Transverse colon (tissue), 4 donors: ENCODE data around the gene CGREF1. TPM values are rescaled to one million over a fixed set of nuclear protein-coding genes. Genes with fewer than 3 reads are reported as not detected.
"Not testable (repeated sequence)": the region's sequence is repeated elsewhere in the genome, so short reads cannot be mapped to it uniquely, and the experiment has no call there.

Experiments used
- DNase-seq: peaks from one replicate; pipeline ENCODE4 v3.0.0-alpha.2; 2019
- H3K27ac ChIP-seq, 4 donors: fragments of 200-600 bp; sonication (generic); 2 replicates each; pipeline ENCODE4 v1.5.1; 2016 to 2018; ENCODE audit warnings: inconsistent platforms in 4 of 4
- H3K27me3 ChIP-seq: fragments of 200-600 bp; sonication (generic); 2 replicates; pipeline ENCODE4 v1.5.1; 2017; ENCODE audit warnings: inconsistent platforms
- H3K36me3 ChIP-seq, 4 donors: fragments of 200-600 bp; sonication (generic); 2 replicates each; pipeline ENCODE4 v1.5.1; 2017 to 2019; ENCODE audit warnings: inconsistent platforms in 4 of 4
- H3K4me1 ChIP-seq, 4 donors: fragments of 200-600 bp; sonication (generic); 2 replicates each; pipeline ENCODE4 v1.5.1; 2017 to 2020; ENCODE audit warnings: inconsistent platforms in 4 of 4
- H3K4me3 ChIP-seq, 4 donors: fragments of 200-600 bp; sonication (generic); 1 replicate in 1 of 4; 2 replicates in 3 of 4; pipeline versions ENCODE4 v1.5.1 to v1.6.1; 2017 to 2019; ENCODE audit warnings: inconsistent platforms in 4 of 4
- H3K9me3 ChIP-seq, 2 donors: fragments of 200-600 bp; sonication (generic); 2 replicates each; pipeline ENCODE4 v1.5.1; 2017 to 2019; ENCODE audit warnings: inconsistent platforms in 2 of 2
- CTCF ChIP-seq, 5 experiments: fragments of 200-600 bp in 3 of 5; fragments of 450-650 bp in 2 of 5; sonication (generic) in 3 of 5; IDR thresholded peaks; 1 replicate in 2 of 5; 2 replicates in 3 of 5; pipeline ENCODE4 v1.5.1; 2016 to 2017; ENCODE audit warnings: antibody characterized with exemption in 5 of 5, inconsistent platforms in 3 of 5, mild to moderate bottlenecking in 2 of 5, moderate library complexity in 1 of 5
- EP300 ChIP-seq: sonication (generic); formaldehyde crosslinking; IDR thresholded peaks from one replicate; pipeline ENCODE4 v1.6.1; 2017; ENCODE audit warnings: antibody characterized with exemption, low read depth
- POLR2A ChIP-seq: fragments of 450-650 bp; IDR thresholded peaks from one replicate; pipeline ENCODE4 v1.6.1; 2016; ENCODE audit warnings: antibody characterized with exemption, mild to moderate bottlenecking, moderate library complexity
- POLR2AphosphoS5 ChIP-seq, 3 donors: sonication (generic); formaldehyde crosslinking; IDR thresholded peaks; one replicate each; pipeline ENCODE4 v1.6.1; 2016; ENCODE audit warnings: antibody characterized with exemption in 3 of 3
- WGBS, 2 donors: methylation state at CpG; one replicate each; pipeline ENCODE4 v1.1.5; 2018; ENCODE audit warnings: low coverage in 1 of 2; 5-methylcytosine and 5-hydroxymethylcytosine counted together
- in situ Hi-C, 4 donors: fragments of 200-750 bp; cut with MboI; loops; one replicate each; pipeline versions ENCODE4 v1.15.0 to v1.15.1; 2017; ENCODE audit warnings: low sequenced_read_pairs in 3 of 4, low pct_ligation_motif_present in 1 of 4, low pct_unique_long_range_greater_than_20kb in 1 of 4
- intact Hi-C: fragments of 100-400 bp; cut with DNase I; formaldehyde crosslinking; loops from one replicate; pipeline ENCODE4 v1.15.1; 2023; ENCODE audit warnings: low total_unique reads
- total RNA-seq, 4 donors: library from RNA; depleted of rRNA; stranded (reverse); fragments of >200 nt; gene quantifications; one replicate each; pipeline ENCODE4 v1.1.0, GENCODE V29; 2016

CGREF1 gene
- total RNA-seq, 4 donors from 2014 or later: 0.27 to 4.9 (median 1.1) TPM; not detected in 1

- H3K36me3 ChIP-seq: no peaks in the 10 kb centered on the region
Measured at GRCh38 chr2:27115519-27115918, 3.4 kb downstream of the CGREF1 start.

GRCh38 chr2:27111392-27112078, 7.4 kb downstream of the CGREF1 start:
- 93% methylated on average over 38 of the region's 49 CpGs; no CpG with 5 or more reads in 1 of the 2 donors for WGBS, 2 donors
- intact Hi-C loops: not testable (repeated sequence)

More at GRCh38 chr2:27115519-27115918, 3.4 kb downstream of the CGREF1 start:
- WGBS, 2 donors: 50 to 62% methylated on average over 2 of the region's 2 CpGs
- peaks cover 42% of the 10 kb centered on the region for H3K27me3 ChIP-seq
- DNase-seq: no peak
- TF ChIP-seq CTCF (IDR thresholded peaks at IDR 0.05) (no peak), POLR2A (no peak), POLR2AphosphoS5 (IDR thresholded peaks at IDR 0.05) (no peak), EP300 (no peak)
- H3K27ac ChIP-seq: no peak overlapping the region
- no peaks in the 10 kb centered on the region for H3K9me3 ChIP-seq
- H3K4me1 ChIP-seq: peaks cover 4 to 6% (median 5%) of the 10 kb centered on the region in 4 donors
- intact Hi-C loops (no loop called here), in situ Hi-C loops (loop anchor here in 1 of 4 donors (25.0 kb wide), 1 partner anchor 97 kb away; the partner anchor contains the start of genes ATRAID, CAD and SLC5A6)
- no peak overlapping the region for H3K4me3 ChIP-seq

GRCh38 chr2:27110603-27111352, 8.2 kb downstream of the CGREF1 start:
- H3K9me3 ChIP-seq, intact Hi-C loops, H3K4me1 ChIP-seq, H3K36me3 ChIP-seq, H3K4me3 ChIP-seq, H3K27ac ChIP-seq, H3K27me3 ChIP-seq, DNase-seq: not testable (repeated sequence)
- in situ Hi-C loops: loop anchor here in 1 of 4 donors (25.0 kb wide), 1 partner anchor 102 kb away; the partner anchor contains the start of genes ATRAID, CAD and SLC5A6
- 79% methylated on average over 24 of the region's 24 CpGs; no CpG with 5 or more reads in 1 of the 2 donors for WGBS, 2 donors

More at GRCh38 chr2:27111392-27112078, 7.4 kb downstream of the CGREF1 start:
- H3K27me3 ChIP-seq, H3K4me3 ChIP-seq, H3K27ac ChIP-seq, H3K9me3 ChIP-seq, DNase-seq, H3K36me3 ChIP-seq, H3K4me1 ChIP-seq: not testable (repeated sequence)
- in situ Hi-C loops: loop anchor here in 1 of 4 donors (25.0 kb wide), 1 partner anchor 101 kb away; the partner anchor contains the start of genes ATRAID, CAD and SLC5A6

- WGBS, 2 donors: 86 to 90% methylated on average over 3 of the region's 3 CpGs
- H3K4me1 ChIP-seq: no peaks in the 10 kb centered on the region
- in situ Hi-C loops: loop anchor here in 2 of 4 donors (10.0 to 25.0 kb wide), 2 partner anchors 103 to 176 kb away; partner anchors contain the start of genes TRIM54 (in 2 of the 2), ATRAID (in 1 of the 2), CAD (in 1 of the 2) and SLC5A6 (in 1 of the 2)
- intact Hi-C loops: no loop called here
- H3K4me3 ChIP-seq: no peak overlapping the region
- DNase-seq: no peak
- H3K27ac ChIP-seq: no peak overlapping the region
- H3K36me3 ChIP-seq: no peaks in the 10 kb centered on the region
- no peaks in the 10 kb centered on the region for H3K9me3 ChIP-seq
- H3K27me3 ChIP-seq: peaks cover 5% of the 10 kb centered on the region
- TF ChIP-seq CTCF (IDR thresholded peaks at IDR 0.05) (no peak), POLR2A (no peak), POLR2AphosphoS5 (IDR thresholded peaks at IDR 0.05) (no peak), EP300 (no peak)
Measured at GRCh38 chr2:27109083-27109482, 9.8 kb downstream of the CGREF1 start.

- Histone ChIP-seq H3K4me1 (no peaks in the 10 kb centered on the region), H3K36me3 (no peaks in the 10 kb centered on the region), H3K9me3 (no peaks in the 10 kb centered on the region), H3K27ac (no peak overlapping the region), H3K27me3 (peaks cover 5% of the 10 kb centered on the region), H3K4me3 (no peak overlapping the region)
- intact Hi-C loops: no loop called here
- in situ Hi-C loops: loop anchor here in 2 of 4 donors (10.0 to 25.0 kb wide), 2 partner anchors 104 to 177 kb away; partner anchors contain the start of genes TRIM54 (in 2 of the 2), ATRAID (in 1 of the 2), CAD (in 1 of the 2) and SLC5A6 (in 1 of the 2)
- no peak for DNase-seq
- TF ChIP-seq EP300 (no peak), POLR2AphosphoS5 (IDR thresholded peaks at IDR 0.05) (no peak), CTCF (IDR thresholded peaks at IDR 0.05) (no peak), POLR2A (no peak)
- 84 to 100% methylated on average over 2 of the region's 2 CpGs for WGBS, 2 donors
Measured at GRCh38 chr2:27108221-27108620, 10.7 kb downstream of the CGREF1 start.
